Cardiac muscle cell (in vitro differentiated cells and primary cell): ENCODE measurements around the gene TRAP1. TPM values are rescaled to one million over a fixed set of nuclear protein-coding genes. Genes with fewer than 3 reads are reported as not detected.
A peak's percentile ranks its signal among the peaks of the same experiment; 100 is the strongest.

Experiments
- DNase-seq, 2 donors: peaks; one replicate each; pipeline versions ENCODE4 v3.0.0 to v3.0.0-alpha.2; 2010 to 2017; ENCODE audit warnings: low read depth in 1 of 2, low spot score in 1 of 2
- H3K27ac ChIP-seq: fragments of 200-600 bp; sonication (generic); 2 replicates; pipeline ENCODE4 v1.5.1; 2016
- H3K27me3 ChIP-seq: fragments of 200-600 bp; sonication (generic); 2 replicates; pipeline ENCODE4 v1.6.0; 2016; ENCODE audit warnings: control low read depth
- H3K36me3 ChIP-seq: fragments of 200-600 bp; sonication (generic); 2 replicates; pipeline ENCODE4 v1.5.1; 2016; ENCODE audit warnings: control low read depth
- H3K4me1 ChIP-seq: fragments of 200-600 bp; sonication (generic); 2 replicates; pipeline ENCODE4 v1.8.1; 2017; ENCODE audit warnings: low read depth, mild to moderate bottlenecking, mixed run types
- H3K4me3 ChIP-seq: fragments of 200-600 bp; sonication (generic); 2 replicates; pipeline ENCODE4 v1.5.1; 2016; ENCODE audit warnings: mild to moderate bottlenecking
- H3K9me3 ChIP-seq: fragments of 200-600 bp; sonication (generic); 2 replicates; pipeline ENCODE4 v1.5.1; 2017; ENCODE audit warnings: low read depth, mild to moderate bottlenecking, control low read depth
- polyA plus RNA-seq: library from polyadenylated mRNA; unstranded; fragments of >200 nt; fragmentation: Nextera tagmentation; extraction: Ambion mirVana; gene quantifications from 2 replicates; pipeline ENCODE4 v1.2.1, GENCODE V29; 2016
- total RNA-seq: library from RNA; depleted of rRNA; stranded (reverse); fragments of >200 nt; gene quantifications from 2 replicates; pipeline ENCODE4 v1.2.3, GENCODE V29; 2016
- TF ChIP-seq, protein P1 (sequence below): IDR thresholded peaks from 2 replicates; pipeline ENCODE4 v1.5.1; 2012; ENCODE audit warnings: low read depth, mild to moderate bottlenecking, low read length

TRAP1 gene
- total and polyA plus RNA-seq, 2 experiments from 2014 or later: 157 to 164 TPM

DNA sequence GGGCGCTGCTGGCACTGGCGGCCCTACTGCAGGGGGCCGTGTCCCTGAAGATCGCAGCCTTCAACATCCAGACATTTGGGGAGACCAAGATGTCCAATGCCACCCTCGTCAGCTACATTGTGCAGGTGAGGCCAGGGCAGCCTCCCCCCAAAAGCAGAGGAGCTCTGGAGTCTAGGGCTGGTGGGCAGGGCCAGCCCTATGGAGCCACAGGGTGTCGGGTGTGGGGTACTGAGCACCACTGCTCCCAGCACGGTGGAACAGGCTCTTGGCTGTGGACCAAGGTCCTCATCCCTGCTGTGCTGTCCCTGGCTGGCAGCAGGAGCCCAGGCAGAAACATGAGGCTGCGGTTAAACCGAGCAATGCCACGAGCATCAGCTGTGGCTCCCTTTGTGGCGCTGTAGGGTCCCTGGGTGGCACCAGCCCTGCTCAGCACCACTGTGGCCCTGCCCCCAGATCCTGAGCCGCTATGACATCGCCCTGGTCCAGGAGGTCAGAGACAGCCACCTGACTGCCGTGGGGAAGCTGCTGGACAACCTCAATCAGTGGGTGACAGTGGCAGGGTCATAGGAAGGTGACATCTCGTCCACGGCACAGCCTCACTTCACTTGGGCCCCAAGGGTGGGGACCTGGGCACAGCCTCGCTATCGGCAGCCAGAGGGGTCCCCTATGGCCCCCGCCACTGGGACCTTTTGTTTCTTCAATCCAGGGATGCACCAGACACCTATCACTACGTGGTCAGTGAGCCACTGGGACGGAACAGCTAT, 61.7 kb downstream of the TRAP1 start:
- H3K27ac ChIP-seq: peak overlapping the region; percentile 68
- H3K36me3 ChIP-seq: peaks cover 26% of the 10 kb centered on the region
- DNase-seq: no peak
- TF ChIP-seq, protein P1, sequence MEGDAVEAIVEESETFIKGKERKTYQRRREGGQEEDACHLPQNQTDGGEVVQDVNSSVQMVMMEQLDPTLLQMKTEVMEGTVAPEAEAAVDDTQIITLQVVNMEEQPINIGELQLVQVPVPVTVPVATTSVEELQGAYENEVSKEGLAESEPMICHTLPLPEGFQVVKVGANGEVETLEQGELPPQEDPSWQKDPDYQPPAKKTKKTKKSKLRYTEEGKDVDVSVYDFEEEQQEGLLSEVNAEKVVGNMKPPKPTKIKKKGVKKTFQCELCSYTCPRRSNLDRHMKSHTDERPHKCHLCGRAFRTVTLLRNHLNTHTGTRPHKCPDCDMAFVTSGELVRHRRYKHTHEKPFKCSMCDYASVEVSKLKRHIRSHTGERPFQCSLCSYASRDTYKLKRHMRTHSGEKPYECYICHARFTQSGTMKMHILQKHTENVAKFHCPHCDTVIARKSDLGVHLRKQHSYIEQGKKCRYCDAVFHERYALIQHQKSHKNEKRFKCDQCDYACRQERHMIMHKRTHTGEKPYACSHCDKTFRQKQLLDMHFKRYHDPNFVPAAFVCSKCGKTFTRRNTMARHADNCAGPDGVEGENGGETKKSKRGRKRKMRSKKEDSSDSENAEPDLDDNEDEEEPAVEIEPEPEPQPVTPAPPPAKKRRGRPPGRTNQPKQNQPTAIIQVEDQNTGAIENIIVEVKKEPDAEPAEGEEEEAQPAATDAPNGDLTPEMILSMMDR: no peak
- no peak overlapping the region for H3K4me3 ChIP-seq
- no peaks in the 10 kb centered on the region for H3K9me3 ChIP-seq
- H3K27me3 ChIP-seq: no peaks in the 10 kb centered on the region
- peaks cover 5% of the 10 kb centered on the region for H3K4me1 ChIP-seq

GRCh38 chr16:3655030-3655395, 62.3 kb downstream of the TRAP1 start:
- no peaks in the 10 kb centered on the region for H3K9me3 ChIP-seq
- no peaks in the 10 kb centered on the region for H3K27me3 ChIP-seq
- peaks cover 5% of the 10 kb centered on the region for H3K4me1 ChIP-seq
- peak overlapping the region; percentile 68 for H3K27ac ChIP-seq
- H3K36me3 ChIP-seq: peaks cover 20% of the 10 kb centered on the region
- H3K4me3 ChIP-seq: no peak overlapping the region
- DNase-seq: no peak
- TF ChIP-seq, protein P1: no peak

DNA sequence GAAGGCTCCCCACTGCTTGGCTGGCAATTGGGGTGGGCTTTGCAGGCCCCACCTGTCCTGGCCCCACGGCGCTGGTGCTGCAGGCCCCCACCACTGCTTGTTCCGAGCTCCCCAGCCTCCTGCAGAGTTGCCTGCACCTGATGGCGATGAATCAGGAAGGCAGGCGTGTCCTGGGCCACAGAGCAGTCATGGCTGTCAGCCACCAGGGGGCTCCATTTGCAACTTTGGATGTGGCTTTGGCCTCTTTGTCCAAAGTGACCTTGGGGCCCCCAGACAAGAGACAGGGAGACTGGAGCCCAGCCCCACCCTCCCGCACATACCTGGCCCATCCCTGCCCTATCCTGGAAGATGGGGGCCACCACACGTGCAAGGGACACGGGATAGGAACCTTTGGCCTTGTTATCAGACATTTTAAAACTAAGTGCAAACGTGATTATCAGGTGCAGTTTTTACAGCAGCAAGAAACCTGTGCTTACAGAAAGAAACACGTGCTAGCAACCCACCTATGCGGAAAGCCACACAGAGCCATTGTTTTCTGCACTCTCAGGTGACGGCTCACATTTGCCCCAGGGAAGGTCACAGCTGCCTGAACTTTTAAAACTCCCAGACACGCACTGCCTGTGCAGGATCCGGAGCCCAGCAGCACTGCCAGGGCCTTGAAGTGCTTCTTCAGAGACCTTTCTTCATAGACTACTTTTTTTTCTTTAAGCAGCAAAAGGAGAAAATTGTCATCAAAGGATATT, 62.9 kb downstream of the TRAP1 start, which contains the start of gene DNASE1:
TSS of gene DNASE1 (plus strand) at position 443 of the 743 bp plus-strand sequence. CDS start 683 bp downstream, outside the sequence.
- peak; percentile 64 to 81 for DNase-seq
- no peaks in the 10 kb centered on the region for H3K27me3 ChIP-seq
- H3K4me3 ChIP-seq: no peak within 1 kb of the TSS
- H3K4me1 ChIP-seq: peaks cover 5% of the 10 kb centered on the region
- H3K36me3 ChIP-seq: peaks cover 16% of the 10 kb centered on the region
- H3K9me3 ChIP-seq: no peaks in the 10 kb centered on the region
- TF ChIP-seq, protein P1: peak; percentile 69
- H3K27ac ChIP-seq: peak within 1 kb of the TSS; percentile 68

DNA sequence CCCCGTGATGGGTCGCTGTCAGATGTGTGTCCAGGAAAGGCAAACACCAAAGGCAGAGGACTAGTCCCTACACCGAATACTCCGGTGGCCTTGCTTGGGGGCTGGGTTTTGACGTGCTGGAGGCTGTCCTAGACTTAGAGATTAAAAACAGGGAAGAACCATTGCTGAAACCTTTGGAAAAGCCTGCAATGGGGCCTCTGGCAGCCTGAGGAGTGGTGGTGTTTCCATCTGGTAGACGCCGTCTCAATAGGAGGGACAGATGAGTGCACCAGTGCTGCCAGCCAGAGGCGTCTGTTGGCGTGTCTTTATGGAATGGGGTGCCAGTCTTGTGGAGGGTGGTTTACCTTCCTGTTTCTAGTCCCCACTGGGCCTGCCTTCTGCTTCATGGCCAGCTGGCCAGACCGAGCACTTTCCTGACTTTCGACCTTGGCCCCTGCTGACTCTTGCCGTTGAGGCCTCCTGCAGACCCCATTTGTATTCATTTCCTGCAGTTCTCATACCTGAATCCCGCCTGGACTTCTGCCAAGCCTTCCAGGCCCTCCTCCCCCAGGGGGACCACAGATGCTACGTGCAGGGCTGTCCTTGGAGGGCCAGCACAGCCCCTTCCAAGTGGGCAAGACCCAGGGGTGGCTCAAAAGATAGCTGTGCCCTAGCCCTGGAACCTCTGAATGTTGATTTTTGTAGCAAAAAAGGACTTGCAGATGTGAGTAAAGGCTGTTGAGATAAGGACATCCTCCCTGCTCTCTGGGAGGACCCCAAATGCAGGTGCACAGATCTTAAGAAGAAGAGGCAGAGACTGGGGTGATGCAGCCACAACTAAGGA, 64.7 kb downstream of the TRAP1 start:
- no peak for DNase-seq
- Histone ChIP-seq H3K4me1 (peaks cover 5% of the 10 kb centered on the region), H3K36me3 (peaks cover 8% of the 10 kb centered on the region), H3K9me3 (no peaks in the 10 kb centered on the region), H3K4me3 (no peak overlapping the region), H3K27ac (peak overlapping the region; percentile 59), H3K27me3 (no peaks in the 10 kb centered on the region)
- TF ChIP-seq, protein P1: no peak
